IMR-90 (cell line): ENCODE results near the gene OR9G1.

Experiments
- BHLHE40 ChIP-seq: fragments of 150-350 bp; IDR thresholded peaks from 2 replicates; pipeline ENCODE4 v1.6.1; 2016; ENCODE audit warnings: mild to moderate bottlenecking, low read depth, low read length
- CEBPB ChIP-seq: IDR thresholded peaks from 2 replicates; pipeline ENCODE4 v1.6.1; 2012; ENCODE audit warnings: low read depth, low read length, improper control_type of control experiment
- CTCF ChIP-seq: conservative IDR thresholded peaks from 2 replicates; pipeline ENCODE4 v1.5.1; 2012; ENCODE audit warnings: mild to moderate bottlenecking, low read depth, low read length, improper control_type of control experiment
- ELK1 ChIP-seq: fragments of 150-350 bp; IDR thresholded peaks from 2 replicates; pipeline ENCODE4 v1.6.1; 2016; ENCODE audit warnings: low read depth, mild to moderate bottlenecking, low read length, moderate library complexity, borderline replicate concordance
- FOS ChIP-seq: fragments of 150-350 bp; IDR thresholded peaks from 2 replicates; pipeline ENCODE4 v1.6.1; 2016; ENCODE audit warnings: low read depth, low read length
- MXI1 ChIP-seq: IDR thresholded peaks from 2 replicates; pipeline ENCODE4 v1.6.1; 2012; ENCODE audit warnings: low read depth, mild to moderate bottlenecking, low read length, moderate library complexity, borderline replicate concordance
- NFE2L2 ChIP-seq: fragments of 150-350 bp; IDR thresholded peaks from 2 replicates; pipeline ENCODE4 v1.6.1; 2016; ENCODE audit warnings: low read depth, mild to moderate bottlenecking, low read length
- POLR2A ChIP-seq: IDR thresholded peaks from 2 replicates; pipeline ENCODE4 v1.6.1; 2012; ENCODE audit warnings: mild to moderate bottlenecking, low read depth, low read length
- RAD21 ChIP-seq: IDR thresholded peaks from 2 replicates; pipeline ENCODE4 v1.6.1; 2012; ENCODE audit warnings: low read length, improper control_type of control experiment
- USF2 ChIP-seq: fragments of 150-350 bp; IDR thresholded peaks from 2 replicates; pipeline ENCODE4 v1.6.1; 2017; ENCODE audit warnings: mild to moderate bottlenecking, antibody characterized with exemption, low read length, low read depth

GRCh38 chr11:56751480-56751879 lies 52.6 kb downstream of the OR9G1 start:
- no peak for TF ChIP-seq POLR2A
- no peak for TF ChIP-seq CTCF
- TF ChIP-seq BHLHE40: no peak
- TF ChIP-seq RAD21: no peak
- no peak for TF ChIP-seq NFE2L2
- no peak for TF ChIP-seq ELK1
- no peak for TF ChIP-seq CEBPB
- no peak for TF ChIP-seq FOS
- no peak for TF ChIP-seq MXI1
- TF ChIP-seq USF2: no peak
